MCF 10A (cell line): Measurements from ENCODE around the gene DRC1. TPM values are rescaled to one million over a fixed set of nuclear protein-coding genes. Genes with fewer than 3 reads are reported as not detected.

Experiments used
- BruUV-seq: library from RNA; stranded (reverse); fragments of 400-500 nt; replicated peaks from 2 replicates; lab custom pipeline; 2021; lab: Mats Ljungman, UMichigan
- CTCF ChIA-PET: fragments of 300-600 bp; sonication (Branson Sonifier 250); formaldehyde crosslinking; extraction: SDS; loops from one replicate; lab custom pipeline; 2021; ENCODE audit warnings: antibody characterized with exemption, inconsistent platforms; lab: Yijun Ruan, JAX
- POLR2A ChIA-PET: fragments of 300-600, 350-650 bp; sonication (Branson Sonifier 250); formaldehyde crosslinking; extraction: SDS; loops from one replicate; lab custom pipeline; 2020; ENCODE audit warnings: antibody characterized with exemption, inconsistent platforms; lab: Yijun Ruan, JAX
- DNase-seq: peaks from one replicate; pipeline ENCODE4 v3.0.0-alpha.2; 2018; ENCODE audit not compliant: unreplicated experiment
- H3K27ac Mint-ChIP-seq: one replicate; pipeline ENCODE4 v1.8.0; 2022; ENCODE audit warnings: mild to moderate bottlenecking, low read depth, mixed read lengths; ENCODE audit not compliant: unreplicated experiment
- H3K27me3 Mint-ChIP-seq: one replicate; pipeline ENCODE4 v1.8.0; 2022; ENCODE audit warnings: mixed read lengths; ENCODE audit not compliant: insufficient read depth, unreplicated experiment
- H3K36me3 Mint-ChIP-seq: one replicate; pipeline ENCODE4 v1.8.0; 2022; ENCODE audit warnings: mild to moderate bottlenecking, moderate library complexity, mixed read lengths; ENCODE audit not compliant: insufficient read depth, unreplicated experiment
- H3K4me1 Mint-ChIP-seq: one replicate; pipeline ENCODE4 v1.8.0; 2022; ENCODE audit warnings: mixed read lengths; ENCODE audit not compliant: insufficient read depth, unreplicated experiment
- H3K4me3 Mint-ChIP-seq: one replicate; pipeline ENCODE4 v1.8.0; 2022; ENCODE audit warnings: mild to moderate bottlenecking, moderate library complexity, mixed read lengths; ENCODE audit not compliant: unreplicated experiment
- H3K9me3 Mint-ChIP-seq: one replicate; pipeline ENCODE4 v1.8.0; 2022; ENCODE audit warnings: mixed read lengths; ENCODE audit not compliant: unreplicated experiment
- CTCF ChIP-seq: fragments of 200-600 bp; IDR thresholded peaks from one replicate; pipeline ENCODE4 v1.8.0; 2022; ENCODE audit warnings: antibody characterized with exemption, mild to moderate bottlenecking; ENCODE audit not compliant: unreplicated experiment
- intact Hi-C: fragments of 100-400 bp; cut with micrococcal nuclease; formaldehyde crosslinking; loops from 2 replicates; pipeline ENCODE4 v1.14.1; 2022
- total RNA-seq: library from RNA; stranded (reverse); gene quantifications from 2 replicates; pipeline ENCODE4 v1.2.3, GENCODE V29; 2022

The DRC1 gene
- total RNA-seq, 1 experiment from 2014 or later = not detected

- ChIA-PET CTCF (interaction anchor here (0.6 to 1.1 kb wide), 3 partner anchors 158 to 587 kb away, joined by 3 to 4 read pairs (median 4); no protein-coding TSS in a partner anchor), POLR2A (no interaction called here)
- Mint-ChIP-seq H3K27me3 (no peaks in the 10 kb centered on the region), H3K4me3 (no peak overlapping the region), H3K36me3 (no peaks in the 10 kb centered on the region), H3K9me3 (no peaks in the 10 kb centered on the region), H3K4me1 (no peaks in the 10 kb centered on the region), H3K27ac (no peak overlapping the region)
- TF ChIP-seq CTCF = no peak
- BruUV-seq = no TSS peak
- DNase-seq = no peak
- intact Hi-C loops = no loop called here
Measured at GRCh38 chr2:26432363-26432762, 30.6 kb downstream of the DRC1 start.

- CTCF ChIA-PET = interaction anchor here (1.1 kb wide), 1 partner anchor 157 kb away, joined by 4 read pairs; no protein-coding TSS in a partner anchor
- POLR2A ChIA-PET = interaction anchor here (0.6 kb wide), 1 partner anchor 1653 kb away, joined by 3 read pairs; no protein-coding TSS in a partner anchor
- no peak overlapping the region for H3K27ac Mint-ChIP-seq
Measured at GRCh38 chr2:26432859-26433258, 31.1 kb downstream of the DRC1 start.

GRCh38 chr2:26435106-26435505, 33.4 kb downstream of the DRC1 start:
- no peaks in the 10 kb centered on the region for H3K9me3 Mint-ChIP-seq
- no peaks in the 10 kb centered on the region for H3K4me1 Mint-ChIP-seq
- H3K27me3 Mint-ChIP-seq = peaks cover 11% of the 10 kb centered on the region
- H3K27ac Mint-ChIP-seq = no peak overlapping the region
- intact Hi-C loops = no loop called here
- H3K36me3 Mint-ChIP-seq = peaks cover 5% of the 10 kb centered on the region
- no peak overlapping the region for H3K4me3 Mint-ChIP-seq
- BruUV-seq = no TSS peak
- no peak for TF ChIP-seq CTCF
- ChIA-PET POLR2A (no interaction called here), CTCF (interaction anchor here (0.7 kb wide), 1 partner anchor 35 kb away, joined by 3 read pairs; no protein-coding TSS in a partner anchor)
- DNase-seq = no peak

More at GRCh38 chr2:26432859-26433258, 31.1 kb downstream of the DRC1 start:
- BruUV-seq = no TSS peak
- Mint-ChIP-seq H3K4me3 (no peak overlapping the region), H3K36me3 (no peaks in the 10 kb centered on the region), H3K9me3 (no peaks in the 10 kb centered on the region), H3K4me1 (no peaks in the 10 kb centered on the region), H3K27me3 (no peaks in the 10 kb centered on the region)
- DNase-seq = no peak
- intact Hi-C loops = no loop called here
- TF ChIP-seq CTCF = no peak

- Mint-ChIP-seq H3K27me3 (peaks cover 11% of the 10 kb centered on the region), H3K4me3 (no peak overlapping the region), H3K27ac (no peak overlapping the region)
Measured at GRCh38 chr2:26438526-26438925, 36.8 kb downstream of the DRC1 start.

More at GRCh38 chr2:26438526-26438925, 36.8 kb downstream of the DRC1 start:
- BruUV-seq = no TSS peak
- H3K36me3 Mint-ChIP-seq = peaks cover 5% of the 10 kb centered on the region
- CTCF ChIA-PET = interaction anchor here (0.6 kb wide), 1 partner anchor 294 kb away, joined by 3 read pairs; no protein-coding TSS in a partner anchor
- no peaks in the 10 kb centered on the region for H3K9me3 Mint-ChIP-seq
- TF ChIP-seq CTCF = no peak
- no peaks in the 10 kb centered on the region for H3K4me1 Mint-ChIP-seq
- DNase-seq = no peak
- POLR2A ChIA-PET = no interaction called here
- intact Hi-C loops = no loop called here
